Measurements from ENCODE around the gene CEP250.

- TF ChIP-seq, protein P1, sequence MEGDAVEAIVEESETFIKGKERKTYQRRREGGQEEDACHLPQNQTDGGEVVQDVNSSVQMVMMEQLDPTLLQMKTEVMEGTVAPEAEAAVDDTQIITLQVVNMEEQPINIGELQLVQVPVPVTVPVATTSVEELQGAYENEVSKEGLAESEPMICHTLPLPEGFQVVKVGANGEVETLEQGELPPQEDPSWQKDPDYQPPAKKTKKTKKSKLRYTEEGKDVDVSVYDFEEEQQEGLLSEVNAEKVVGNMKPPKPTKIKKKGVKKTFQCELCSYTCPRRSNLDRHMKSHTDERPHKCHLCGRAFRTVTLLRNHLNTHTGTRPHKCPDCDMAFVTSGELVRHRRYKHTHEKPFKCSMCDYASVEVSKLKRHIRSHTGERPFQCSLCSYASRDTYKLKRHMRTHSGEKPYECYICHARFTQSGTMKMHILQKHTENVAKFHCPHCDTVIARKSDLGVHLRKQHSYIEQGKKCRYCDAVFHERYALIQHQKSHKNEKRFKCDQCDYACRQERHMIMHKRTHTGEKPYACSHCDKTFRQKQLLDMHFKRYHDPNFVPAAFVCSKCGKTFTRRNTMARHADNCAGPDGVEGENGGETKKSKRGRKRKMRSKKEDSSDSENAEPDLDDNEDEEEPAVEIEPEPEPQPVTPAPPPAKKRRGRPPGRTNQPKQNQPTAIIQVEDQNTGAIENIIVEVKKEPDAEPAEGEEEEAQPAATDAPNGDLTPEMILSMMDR (IDR thresholded peaks at IDR 0.05): no peak
- TF ChIP-seq POLR2A (IDR thresholded peaks at IDR 0.05): no peak
- no peak for TF ChIP-seq EP300 (IDR thresholded peaks at IDR 0.05)
Observed at GRCh38 chr20:35448788-35449373, 6.5 kb upstream of the CEP250 start.
